GM18907 (cell line): ENCODE measurements around the gene ADAMTS18.

Experiments
- ATAC-seq: cut with Tn5 transposase; IDR thresholded peaks from one replicate; pipeline ENCODE4 v1.9.1; 2021; ENCODE audit warnings: mild to moderate bottlenecking, moderate library complexity; ENCODE audit not compliant: unreplicated experiment

Gene ADAMTS18

DNA sequence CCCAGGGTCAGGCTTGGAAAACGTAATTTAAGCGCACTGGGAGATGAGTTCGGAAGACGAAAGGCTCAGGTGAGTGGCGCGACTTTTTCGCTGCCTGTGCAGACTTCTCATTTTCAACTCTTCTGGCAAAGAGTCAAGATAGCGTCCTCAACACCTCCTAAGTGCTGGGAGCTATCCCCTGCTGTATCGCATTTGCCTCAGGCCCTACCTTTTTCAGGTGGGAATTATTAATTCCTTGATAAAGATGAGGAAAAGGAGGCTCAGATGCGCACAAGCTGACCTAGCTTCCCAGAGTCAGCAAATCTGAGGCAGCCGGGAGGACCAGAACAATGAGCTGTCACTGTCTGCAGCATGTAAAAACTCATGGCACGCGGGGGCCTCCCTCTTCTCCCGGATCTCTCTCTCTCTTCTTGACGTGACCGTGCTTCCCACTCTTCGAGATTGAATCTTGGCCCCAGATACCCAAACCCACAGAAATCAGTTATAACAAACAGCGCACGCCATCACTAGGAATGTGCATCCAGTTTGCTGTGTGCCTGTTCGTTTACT is 512 bp upstream of the ADAMTS18 start:
- ATAC-seq: no peak

DNA sequence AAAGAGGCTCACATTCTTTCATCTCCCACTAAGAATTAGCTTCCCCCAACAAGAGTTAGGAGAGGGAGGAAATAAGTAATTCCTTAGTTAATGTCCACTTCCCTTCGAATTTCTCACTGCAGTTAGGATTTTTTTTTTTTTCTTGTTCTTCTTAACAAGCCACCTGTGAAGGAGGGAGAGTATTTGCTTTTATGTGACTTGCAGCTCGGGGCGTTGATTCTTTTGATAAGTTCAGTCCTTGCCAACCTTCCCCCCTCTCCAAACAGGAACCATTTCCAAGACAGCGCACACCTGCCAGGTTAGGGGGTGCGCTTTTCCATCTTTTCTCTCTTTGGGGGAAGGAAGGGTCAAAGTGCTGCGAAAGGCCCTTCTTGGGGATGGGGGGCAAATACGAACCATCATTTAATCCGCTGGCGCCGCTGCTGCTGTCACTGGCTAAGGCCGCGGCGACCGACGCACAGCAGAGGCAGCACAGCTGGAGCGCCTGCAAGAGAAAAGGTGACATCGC is 758 bp downstream of the ADAMTS18 start:
- no peak for ATAC-seq

DNA sequence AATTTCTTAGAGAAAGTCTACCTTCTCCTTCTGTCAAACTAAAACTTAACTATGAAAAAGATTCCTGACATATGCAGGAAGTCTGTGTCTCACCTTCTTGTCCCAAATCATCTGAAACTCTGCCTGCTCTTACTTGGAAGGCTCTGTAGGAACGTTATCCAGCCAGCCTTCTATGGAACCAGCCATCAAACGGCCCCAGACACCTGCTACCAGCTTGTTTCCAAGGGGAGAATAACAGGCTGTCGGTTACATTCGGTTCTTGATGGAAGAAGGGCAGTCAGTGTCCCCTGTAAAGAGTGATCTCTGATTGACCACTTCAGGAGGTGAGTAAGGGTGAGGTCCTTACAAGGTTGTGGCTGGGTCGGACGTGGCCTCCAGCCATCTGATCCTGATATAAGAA is 1.7 kb downstream of the ADAMTS18 start:
- ATAC-seq: no peak

DNA sequence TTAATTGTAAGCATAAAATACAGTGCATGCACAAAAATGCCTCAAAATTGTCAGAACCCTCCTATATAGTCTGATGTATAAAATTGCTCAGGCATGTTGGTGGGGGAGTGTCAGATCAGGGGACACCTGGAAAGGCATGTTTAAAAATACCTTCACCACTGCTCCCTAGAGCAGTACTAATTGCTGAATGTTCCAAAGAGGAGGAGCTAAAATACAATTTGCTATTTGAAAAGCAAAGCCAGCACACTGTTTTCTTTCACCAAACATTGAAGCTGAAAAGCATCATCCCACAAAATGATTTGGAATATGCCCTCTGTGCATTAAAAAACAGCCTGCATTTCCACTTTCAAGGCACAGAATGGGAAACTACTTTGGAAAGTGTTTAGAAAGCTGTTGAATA is 2.6 kb downstream of the ADAMTS18 start:
- no peak for ATAC-seq

DNA sequence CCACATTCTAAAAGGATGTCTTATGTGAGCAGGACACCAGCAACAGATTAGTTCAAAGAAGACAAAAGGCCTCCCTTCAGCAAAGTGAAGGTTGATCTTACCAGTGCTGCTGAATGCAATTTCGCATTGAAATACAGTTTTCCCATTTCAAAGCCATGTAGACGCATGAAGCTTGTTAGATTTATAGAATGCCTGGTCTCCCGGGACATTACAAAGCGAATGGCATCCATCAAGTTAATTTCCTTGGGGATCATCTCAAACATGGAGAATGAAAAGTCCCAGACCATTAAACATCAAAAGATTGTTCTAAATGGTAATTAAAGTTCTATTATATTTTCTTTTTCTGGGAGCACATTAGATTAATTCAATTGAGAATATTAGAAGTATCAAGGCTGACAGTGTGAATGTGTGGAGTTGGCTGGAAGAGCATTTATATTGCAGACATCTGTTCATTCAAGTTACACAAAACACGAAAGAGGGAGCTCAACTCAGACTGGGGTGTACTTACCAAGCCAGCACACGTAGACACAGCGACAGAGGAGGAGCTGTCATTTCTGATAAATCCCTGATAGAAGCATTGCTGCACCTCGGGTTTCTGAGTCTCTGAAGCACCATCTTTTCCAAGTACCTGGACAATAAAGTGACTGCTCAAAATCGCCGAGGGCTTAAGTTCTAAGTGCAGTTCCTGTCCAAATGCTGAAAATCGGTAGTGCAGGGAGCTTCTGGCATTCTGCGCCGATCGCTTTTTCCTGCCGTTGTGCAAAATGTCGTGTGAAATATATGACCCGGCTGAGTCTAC is 3.8 kb downstream of the ADAMTS18 start:
- ATAC-seq: no peak

DNA sequence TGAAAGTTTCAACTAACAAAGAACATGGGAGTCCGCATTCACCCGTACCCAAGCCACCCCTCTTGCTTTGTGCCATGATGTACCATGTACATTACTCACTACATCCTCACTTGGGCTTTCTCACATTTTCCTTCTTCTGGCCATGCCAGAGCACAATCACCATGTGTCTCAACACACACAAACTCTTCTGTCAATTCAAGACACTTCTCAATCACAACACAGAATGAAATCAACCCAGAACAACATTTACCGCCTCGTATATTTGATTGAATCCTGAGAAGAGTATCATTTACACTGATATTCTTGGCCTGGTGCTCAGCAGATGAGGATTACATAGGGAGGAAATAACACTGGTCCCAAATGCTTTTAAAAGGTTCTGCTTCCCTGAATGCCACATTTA is 4.5 kb downstream of the ADAMTS18 start:
- ATAC-seq: no peak

DNA sequence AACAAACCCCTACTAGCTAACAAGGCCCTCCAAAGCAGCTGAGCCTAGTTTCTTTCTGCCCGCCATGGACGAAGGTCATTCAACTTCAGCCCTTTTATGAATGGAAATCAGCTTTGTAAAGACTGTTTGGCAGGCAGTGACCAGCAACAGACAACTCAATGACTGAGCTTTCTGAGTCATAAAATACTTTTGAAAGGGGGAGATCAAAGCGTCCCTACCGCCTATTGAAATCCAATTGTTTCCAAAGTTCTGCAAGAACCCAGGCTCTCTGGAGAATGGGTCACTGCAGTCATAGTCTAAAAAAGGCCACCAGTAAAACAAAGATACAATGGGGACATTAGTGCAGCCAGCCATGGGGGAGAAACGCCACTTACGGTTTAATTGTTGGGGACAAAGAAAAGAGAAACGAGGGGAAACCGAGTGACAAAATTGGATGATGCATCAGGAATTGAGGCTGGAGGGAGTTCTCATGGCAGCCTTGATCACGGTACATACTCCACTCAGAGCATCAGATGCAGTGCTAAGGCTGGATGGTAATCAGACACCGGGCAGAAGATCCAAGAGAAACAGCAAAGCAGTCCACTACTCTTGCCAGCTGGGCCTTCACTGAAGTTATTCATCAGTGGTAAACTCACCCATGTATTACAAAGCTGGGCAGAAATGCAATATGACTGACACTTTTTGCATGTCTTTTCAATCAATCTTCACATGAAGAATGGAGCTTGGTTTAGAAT is 9.8 kb downstream of the ADAMTS18 start:
- no peak for ATAC-seq

DNA sequence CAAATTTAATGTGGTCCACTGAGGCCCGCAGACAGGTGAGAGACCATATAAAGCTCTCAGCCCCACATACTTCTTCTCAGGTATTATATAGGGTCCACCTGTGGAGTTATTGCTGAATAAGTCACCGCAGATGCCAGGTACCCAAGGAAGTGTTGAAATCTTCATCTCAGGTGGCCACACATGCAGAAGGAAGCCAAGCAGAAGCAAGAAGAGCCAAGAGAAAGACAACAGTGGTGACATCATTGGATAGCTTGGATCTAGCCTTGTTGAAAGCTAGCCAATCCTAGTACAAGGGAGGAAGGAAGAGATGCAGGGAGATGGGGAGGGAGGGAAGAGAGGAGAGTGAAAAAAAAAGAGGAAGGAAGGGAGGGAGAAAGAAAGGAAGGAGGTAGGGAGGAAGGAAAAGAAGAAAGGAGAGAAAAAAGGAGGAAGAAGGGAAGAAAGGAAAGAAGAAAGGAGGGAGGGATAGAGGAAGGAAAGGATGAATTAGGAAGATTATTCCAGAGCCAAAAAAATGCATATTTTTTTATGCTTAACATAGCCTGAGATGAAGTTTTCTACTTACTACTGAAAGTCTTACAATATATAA is 12.5 kb downstream of the ADAMTS18 start:
- ATAC-seq: no peak

DNA sequence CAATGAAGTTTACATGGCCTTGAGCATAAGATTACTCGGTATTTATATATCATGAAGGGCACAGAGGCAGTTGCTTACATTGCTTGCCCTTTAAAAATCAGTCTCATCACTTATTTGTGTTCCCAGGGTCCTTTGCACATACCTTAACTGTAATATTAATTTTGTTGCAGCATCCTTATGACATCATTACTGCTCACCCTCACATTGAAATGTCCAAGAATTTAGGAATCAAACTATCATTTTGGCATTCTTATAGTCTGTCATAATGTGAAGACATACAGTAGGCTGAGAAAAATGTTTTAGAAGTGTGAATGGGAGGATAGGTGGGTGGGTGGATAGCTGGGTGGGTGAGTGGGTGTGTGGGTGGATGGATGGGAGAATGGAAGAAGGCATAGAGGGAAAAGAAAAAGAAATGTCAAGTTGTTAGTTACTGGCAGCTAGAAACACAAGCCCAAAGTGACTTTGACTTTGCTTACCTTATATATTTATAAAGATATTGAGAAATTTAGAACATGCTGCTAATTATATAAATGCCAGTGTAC is 17.8 kb downstream of the ADAMTS18 start:
- ATAC-seq: no peak

DNA sequence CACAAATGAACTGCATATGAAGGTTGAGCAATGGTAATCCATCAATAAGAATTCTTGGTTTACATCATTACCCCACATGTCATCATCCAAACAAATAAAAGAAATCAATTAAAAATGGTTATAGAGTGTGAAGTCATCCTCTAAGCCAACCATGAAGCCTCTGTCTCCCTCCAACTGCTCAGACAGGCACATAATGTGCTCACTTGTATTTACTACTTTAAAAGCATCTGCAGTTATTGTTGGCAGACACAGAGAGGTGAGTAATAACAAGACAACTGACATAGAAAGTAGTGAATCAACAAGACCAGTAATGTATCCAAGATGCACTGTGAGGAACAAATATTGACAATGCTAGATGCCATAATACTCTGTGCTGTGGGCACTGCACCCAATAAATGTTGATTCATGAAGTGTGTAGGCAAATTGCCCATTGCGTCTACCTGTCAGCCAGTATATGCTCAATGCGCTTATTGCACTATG is 20.0 kb downstream of the ADAMTS18 start:
- no peak for ATAC-seq

DNA sequence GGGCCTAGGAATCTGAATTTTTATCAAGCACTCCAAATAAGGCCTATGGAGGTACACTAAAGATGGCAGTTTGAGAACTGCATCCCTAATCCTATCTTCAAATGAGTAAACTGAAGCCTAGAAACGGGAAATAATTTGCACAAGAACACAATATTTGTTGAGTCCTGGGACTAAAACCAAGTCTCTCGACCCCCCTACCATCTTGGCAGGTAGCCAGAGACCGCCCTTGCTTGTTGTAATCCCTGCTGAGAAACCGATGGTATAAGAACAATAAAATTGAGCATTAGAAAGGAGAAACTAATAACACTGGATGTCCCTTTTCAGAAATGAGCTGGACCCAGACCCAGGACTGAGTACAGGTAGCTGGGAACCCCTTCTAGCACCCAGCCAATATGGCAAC is 24.4 kb downstream of the ADAMTS18 start:
- ATAC-seq: no peak

DNA sequence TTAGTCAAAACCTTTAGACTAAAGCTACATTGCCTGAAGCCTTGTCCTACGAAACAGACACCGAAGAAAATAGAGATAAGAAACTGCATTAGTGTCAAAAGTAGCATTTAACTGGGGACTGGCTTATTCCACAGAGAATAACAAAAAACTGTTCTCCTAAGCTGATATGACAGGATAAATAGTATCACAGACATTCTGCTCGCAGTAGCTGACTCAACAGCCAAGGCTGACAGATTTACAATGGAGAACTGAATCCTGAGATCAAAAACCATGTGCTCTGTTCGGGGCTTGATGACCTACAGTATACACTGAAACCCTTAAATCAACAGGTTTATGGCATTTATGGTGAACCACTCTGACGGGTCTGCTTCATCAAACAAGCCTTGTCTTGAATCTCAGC is 25.5 kb downstream of the ADAMTS18 start:
- ATAC-seq: no peak

DNA sequence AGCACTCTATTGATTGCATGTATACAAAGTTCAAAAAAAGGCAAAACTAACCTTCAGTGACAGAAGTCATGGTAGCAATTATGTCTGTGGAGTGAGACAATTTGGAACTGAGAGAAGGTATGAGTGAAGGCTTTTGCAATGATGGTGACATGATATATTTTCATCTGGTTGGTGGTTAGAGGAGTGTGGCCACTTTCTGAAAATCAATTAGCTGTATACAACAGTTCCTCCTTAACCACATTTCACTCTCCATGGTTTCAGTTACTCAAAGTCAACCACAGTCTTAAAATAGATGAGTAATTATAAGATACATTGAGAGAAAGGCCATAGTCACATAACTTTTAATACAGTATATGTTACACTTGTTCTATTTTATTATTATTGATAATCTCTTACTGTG is 26.2 kb downstream of the ADAMTS18 start:
- peak; percentile 68 for ATAC-seq

DNA sequence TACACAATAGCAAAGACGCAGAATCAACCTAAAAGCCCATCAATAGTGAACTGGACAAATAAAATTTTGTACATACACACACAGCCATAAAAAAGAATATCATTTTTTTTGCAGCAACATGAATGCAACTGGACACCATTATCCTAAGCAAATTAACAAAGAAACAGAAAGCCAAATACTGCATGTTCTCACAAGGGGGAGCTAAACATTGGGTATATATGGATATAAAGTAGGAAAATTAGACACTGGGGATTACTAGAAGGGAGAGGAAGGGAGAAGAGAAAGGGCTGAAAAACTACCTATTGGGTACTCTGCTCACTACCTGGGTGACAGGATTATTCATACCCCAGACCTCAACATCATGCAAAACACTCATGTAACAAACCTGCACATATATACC is 28.2 kb downstream of the ADAMTS18 start:
- no peak for ATAC-seq

DNA sequence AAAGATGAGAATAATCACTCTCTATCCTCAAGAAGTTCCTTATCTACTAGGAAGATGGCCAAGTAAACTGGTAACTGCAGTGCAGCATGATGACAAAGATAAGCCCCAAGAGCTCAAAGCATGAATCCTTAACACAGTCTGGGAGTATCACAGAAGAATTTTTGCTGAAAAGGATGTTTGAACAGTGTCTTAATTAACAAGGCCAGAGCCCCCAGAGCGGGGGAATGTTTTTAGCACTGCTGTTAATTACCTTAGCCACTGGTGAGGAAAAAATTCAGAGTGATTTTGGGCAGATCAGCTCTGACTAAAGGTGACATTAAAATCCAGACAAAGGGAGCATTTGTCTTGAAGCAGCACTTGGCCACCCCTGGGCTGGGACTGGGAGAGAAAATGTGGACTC is 30.1 kb downstream of the ADAMTS18 start:
- no peak for ATAC-seq

DNA sequence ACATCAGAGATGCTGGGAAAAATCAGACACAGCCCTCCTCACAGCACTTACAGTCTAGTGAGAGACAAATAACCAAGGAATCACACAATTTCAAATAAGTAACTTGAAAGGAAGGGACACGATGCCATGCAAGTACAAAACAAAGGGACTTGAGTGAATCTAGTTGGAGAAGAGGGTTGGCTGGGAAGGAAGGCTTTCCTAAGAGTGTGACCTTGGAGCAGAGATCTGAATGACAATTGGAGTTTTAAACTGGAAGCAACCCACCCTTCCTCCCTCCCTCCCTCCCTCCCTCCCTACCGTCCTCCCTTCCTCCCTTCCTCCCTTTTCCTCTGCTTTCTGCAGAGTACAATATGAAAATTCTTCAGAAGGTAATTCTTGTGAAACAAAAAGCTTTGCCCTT is 31.1 kb downstream of the ADAMTS18 start:
- no peak for ATAC-seq

DNA sequence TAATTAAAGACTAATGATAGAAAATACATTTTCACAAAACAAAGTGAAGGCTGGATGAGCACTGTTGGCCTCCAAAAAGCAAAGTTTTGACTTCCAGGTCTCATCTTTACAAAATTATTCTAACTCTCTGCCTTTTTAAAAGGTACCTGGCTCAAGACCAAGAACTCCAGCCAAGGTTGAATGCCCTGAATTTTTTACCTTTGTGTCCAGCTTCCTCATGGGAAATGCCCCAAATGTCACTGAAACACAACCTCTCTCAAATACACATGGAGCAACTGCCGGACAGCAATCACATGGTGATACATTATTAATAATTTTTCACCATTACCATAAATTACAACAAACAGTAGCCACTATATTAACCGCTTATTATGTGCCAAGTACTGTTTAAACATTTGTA is 32.2 kb downstream of the ADAMTS18 start:
- no peak for ATAC-seq

DNA sequence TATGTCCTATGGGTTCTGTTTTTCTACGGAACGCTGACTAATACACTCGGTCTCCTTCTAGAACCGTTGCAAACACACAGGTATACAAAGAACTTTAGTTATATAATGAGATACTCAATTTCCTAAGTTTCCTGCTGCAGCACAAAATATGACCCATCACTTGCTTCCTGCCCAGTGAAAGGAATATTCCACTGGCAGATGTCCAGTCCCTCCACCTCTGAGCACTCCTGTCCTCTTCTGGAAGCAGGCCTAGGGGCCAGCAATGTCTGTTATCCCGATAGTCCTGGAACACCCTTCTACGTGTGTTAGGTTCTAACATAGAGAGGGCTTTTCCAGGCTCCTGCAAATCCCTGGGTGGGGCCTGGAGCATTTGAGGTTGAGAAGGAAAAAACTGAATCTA is 32.7 kb downstream of the ADAMTS18 start:
- ATAC-seq: no peak

DNA sequence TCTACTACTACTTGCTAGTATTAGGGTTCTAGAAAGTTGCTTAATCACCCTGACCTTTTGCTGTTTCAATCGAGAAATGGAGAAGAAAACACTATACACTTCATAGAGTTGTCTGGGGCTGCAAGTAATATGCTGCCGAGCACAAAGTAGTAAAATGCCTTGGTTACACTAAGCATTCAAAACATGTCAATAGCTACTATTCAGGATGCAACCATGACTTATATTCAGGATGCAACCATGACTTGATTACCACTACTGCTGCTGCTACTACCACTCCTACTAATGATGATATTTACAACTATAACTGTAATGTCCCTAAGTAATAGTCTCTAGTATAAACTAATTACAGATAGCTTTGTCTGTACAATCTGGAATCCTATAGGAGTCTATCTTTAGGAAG is 35.3 kb downstream of the ADAMTS18 start:
- ATAC-seq: no peak

DNA sequence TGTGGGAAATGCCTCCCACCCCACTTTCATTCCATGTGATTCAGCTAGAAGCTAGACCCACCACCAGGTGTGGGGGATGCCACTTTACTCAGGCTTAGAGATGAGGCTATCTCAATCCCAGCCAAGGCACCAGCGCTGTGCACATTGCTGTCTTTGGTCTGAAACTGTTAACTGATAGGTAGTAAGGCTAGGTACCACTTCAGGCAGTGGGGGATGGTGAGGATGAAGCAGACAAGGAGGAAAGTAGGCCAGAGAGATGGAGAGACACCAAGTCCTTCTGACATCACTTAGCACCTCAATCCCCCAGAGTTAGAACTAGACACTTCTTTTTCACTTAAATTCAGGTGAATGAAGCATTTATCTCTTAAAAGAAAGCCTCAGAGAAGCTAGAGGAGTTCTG is 35.8 kb downstream of the ADAMTS18 start:
- no peak for ATAC-seq

DNA sequence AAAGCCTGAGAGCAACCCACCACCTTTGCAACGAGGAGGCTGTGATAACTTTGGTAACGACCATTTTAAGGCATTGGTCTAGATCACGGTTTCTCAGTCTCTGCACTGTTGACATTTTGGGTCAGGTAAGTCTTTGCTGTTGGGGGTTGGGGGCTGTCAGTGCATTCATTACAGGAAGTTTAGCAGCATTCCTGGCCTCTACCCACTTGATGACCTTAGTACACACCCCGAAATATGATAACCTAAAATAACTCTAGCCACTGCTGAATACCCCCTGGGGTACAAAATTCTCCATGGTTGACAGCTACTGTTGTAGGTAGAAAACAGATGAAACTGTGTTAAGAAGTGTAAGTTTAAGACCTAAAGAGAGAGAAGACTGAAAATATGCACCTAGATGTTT is 36.3 kb downstream of the ADAMTS18 start:
- no peak for ATAC-seq
